Kasumi-1 (cell line): Measurements from ENCODE around the gene CERS5.
A peak's percentile ranks its signal among the peaks of the same experiment; 100 is the strongest.

ENCODE experiments used
- DNase-seq, 2 experiments: peaks; one replicate each; lab custom pipeline; 2025; lab: John Stamatoyannopoulos, UW

The CERS5 gene

GRCh38 chr12:50167049-50167828, at the start of gene CERS5:
CERS5 (minus strand) TSS chr12:50167369; CDS start chr12:50167297, 72 bp downstream.
- peak; percentile 98 for DNase-seq

GRCh38 chr12:50215033-50215432, 47.9 kb upstream of the CERS5 start:
- DNase-seq = no peak

GRCh38 chr12:50214018-50214417, 46.8 kb upstream of the CERS5 start:
- DNase-seq = no peak

GRCh38 chr12:50213439-50213838, 46.3 kb upstream of the CERS5 start:
- no peak for DNase-seq

- DNase-seq = no peak
Measured at GRCh38 chr12:50212071-50212467, 44.9 kb upstream of the CERS5 start.

- no peak for DNase-seq
Measured at GRCh38 chr12:50211392-50212070, 44.4 kb upstream of the CERS5 start.

GRCh38 chr12:50207424-50207823, 40.3 kb upstream of the CERS5 start:
- DNase-seq = no peak

GRCh38 chr12:50205648-50206047, 38.5 kb upstream of the CERS5 start:
- DNase-seq = no peak

- DNase-seq = no peak
Measured at GRCh38 chr12:50203691-50204090, 36.5 kb upstream of the CERS5 start.

GRCh38 chr12:50201987-50202521, 34.9 kb upstream of the CERS5 start:
- no peak for DNase-seq

GRCh38 chr12:50200552-50201273, 33.5 kb upstream of the CERS5 start:
- no peak for DNase-seq

GRCh38 chr12:50198829-50199228, 31.7 kb upstream of the CERS5 start:
- DNase-seq = no peak

GRCh38 chr12:50197297-50197727, 30.1 kb upstream of the CERS5 start:
- DNase-seq = no peak

GRCh38 chr12:50196537-50196936, 29.4 kb upstream of the CERS5 start:
- DNase-seq = no peak

- no peak for DNase-seq
Measured at GRCh38 chr12:50195832-50196231, 28.7 kb upstream of the CERS5 start.

- no peak for DNase-seq
Measured at GRCh38 chr12:50192908-50193307, 25.7 kb upstream of the CERS5 start.

- DNase-seq = no peak
Measured at GRCh38 chr12:50192236-50192635, 25.1 kb upstream of the CERS5 start.

GRCh38 chr12:50190859-50191258, 23.7 kb upstream of the CERS5 start:
- DNase-seq = no peak

- no peak for DNase-seq
Measured at GRCh38 chr12:50188875-50189575, 21.9 kb upstream of the CERS5 start.

GRCh38 chr12:50188241-50188781, 21.1 kb upstream of the CERS5 start:
- no peak for DNase-seq

GRCh38 chr12:50187084-50187900, 20.1 kb upstream of the CERS5 start:
- no peak for DNase-seq
